GM19468 (cell line): Measurements from ENCODE around the gene SRSF9.
"Not testable (repeated sequence)": the region's sequence is repeated elsewhere in the genome, so short reads cannot be mapped to it uniquely, and the experiment has no call there.

ENCODE experiments used
- ATAC-seq: cut with Tn5 transposase; IDR thresholded peaks from one replicate; pipeline ENCODE4 v1.9.1; 2021; ENCODE audit warnings: mild to moderate bottlenecking, moderate library complexity, moderate number of reproducible peaks; ENCODE audit not compliant: unreplicated experiment; ENCODE audit errors: extremely low read depth

Gene SRSF9

GRCh38 chr12:120455302-120455701, 14.2 kb downstream of the SRSF9 start:
- no peak for ATAC-seq

- ATAC-seq: no peak
Observed at GRCh38 chr12:120453977-120454376, 15.6 kb downstream of the SRSF9 start.

GRCh38 chr12:120453060-120453750, 16.3 kb downstream of the SRSF9 start:
- no peak for ATAC-seq

- not testable (repeated sequence) for ATAC-seq
Observed at GRCh38 chr12:120452524-120452923, 17.0 kb downstream of the SRSF9 start.

- no peak for ATAC-seq
Observed at GRCh38 chr12:120447992-120448391, 21.6 kb downstream of the SRSF9 start.

- ATAC-seq: not testable (repeated sequence)
Observed at GRCh38 chr12:120446844-120447178, 22.7 kb downstream of the SRSF9 start.

GRCh38 chr12:120445911-120446843, 23.4 kb downstream of the SRSF9 start, which contains the start of the genes GATC and TRIAP1:
TSS of gene GATC (plus strand) at chr12:120446444. CDS start at chr12:120446481, 37 bp downstream.
TSS of gene TRIAP1 (minus strand) at chr12:120446384. CDS start at chr12:120446372, 12 bp downstream.
- peak; percentile 81 for ATAC-seq

GRCh38 chr12:120444676-120445075, 24.9 kb downstream of the SRSF9 start:
- no peak for ATAC-seq

- no peak for ATAC-seq
Observed at GRCh38 chr12:120439646-120440247, 29.8 kb downstream of the SRSF9 start.

- no peak for ATAC-seq
Observed at GRCh38 chr12:120438495-120439198, 30.9 kb downstream of the SRSF9 start.

- peak; percentile 85 for ATAC-seq
Observed at GRCh38 chr12:120437735-120438494, 31.6 kb downstream of the SRSF9 start, which contains the start of gene COX6A1. TSS of gene COX6A1 (plus strand) at chr12:120438113. CDS start at chr12:120438127, 14 bp downstream.

GRCh38 chr12:120432772-120433525, 36.6 kb downstream of the SRSF9 start:
- no peak for ATAC-seq

- ATAC-seq: no peak
Observed at GRCh38 chr12:120429368-120429767, 40.2 kb downstream of the SRSF9 start.

GRCh38 chr12:120428597-120429229, 40.8 kb downstream of the SRSF9 start:
- no peak for ATAC-seq

GRCh38 chr12:120425797-120426196, 43.8 kb downstream of the SRSF9 start:
- ATAC-seq: no peak

- ATAC-seq: no peak
Observed at GRCh38 chr12:120422892-120423456, 46.6 kb downstream of the SRSF9 start.

GRCh38 chr12:120421701-120422100, 47.8 kb downstream of the SRSF9 start:
- no peak for ATAC-seq
